Mesothelial cell of epicardium (in vitro differentiated cells): ENCODE data around the gene RAMP3. TPM values are rescaled to one million over a fixed set of nuclear protein-coding genes. Genes with fewer than 3 reads are reported as not detected.

Experiments
- DNase-seq, 2 experiments: peaks; one replicate each; pipeline ENCODE4 v3.0.0; 2021; ENCODE audit warnings: low spot score in 2 of 2; ENCODE audit not compliant: unreplicated experiment in 2 of 2
- H3K27ac Mint-ChIP-seq: 2 replicates; pipeline ENCODE4 v1.8.0; 2021; ENCODE audit warnings: mixed read lengths
- H3K27me3 Mint-ChIP-seq: 2 replicates; pipeline ENCODE4 v1.8.0; 2021; ENCODE audit warnings: low read depth, mixed read lengths
- H3K36me3 Mint-ChIP-seq: 2 replicates; pipeline ENCODE4 v1.8.0; 2021; ENCODE audit warnings: mixed read lengths
- H3K4me1 Mint-ChIP-seq: 2 replicates; pipeline ENCODE4 v1.8.0; 2021; ENCODE audit warnings: mixed read lengths
- H3K4me3 Mint-ChIP-seq: 2 replicates; pipeline ENCODE4 v1.8.0; 2021; ENCODE audit warnings: mild to moderate bottlenecking, moderate library complexity, mixed read lengths
- H3K9me3 Mint-ChIP-seq: 2 replicates; pipeline ENCODE4 v1.8.0; 2021; ENCODE audit warnings: mixed read lengths
- CTCF ChIP-seq: fragments of 200-600 bp; sonication (generic); IDR thresholded peaks from one replicate; pipeline ENCODE4 v1.5.0; 2021; ENCODE audit warnings: antibody characterized with exemption; ENCODE audit not compliant: unreplicated experiment
- total RNA-seq: library from RNA; stranded (reverse); gene quantifications from 3 replicates; pipeline ENCODE4 v1.2.1, GENCODE V29; 2021

RAMP3 gene
- total RNA-seq, 1 donor from 2014 or later = not detected

- H3K36me3 Mint-ChIP-seq = no peaks in the 10 kb centered on the region
- no peak for TF ChIP-seq CTCF
- DNase-seq = no peak
- H3K9me3 Mint-ChIP-seq = no peaks in the 10 kb centered on the region
- H3K27ac Mint-ChIP-seq = no peak overlapping the region
- no peaks in the 10 kb centered on the region for H3K4me1 Mint-ChIP-seq
- peaks cover 12% of the 10 kb centered on the region for H3K27me3 Mint-ChIP-seq
- H3K4me3 Mint-ChIP-seq = no peak overlapping the region
Observed at GRCh38 chr7:45133352-45133751, 24.2 kb upstream of the RAMP3 start.

- H3K27ac Mint-ChIP-seq = no peak overlapping the region
- peaks cover 12% of the 10 kb centered on the region for H3K27me3 Mint-ChIP-seq
- no peak for TF ChIP-seq CTCF
- DNase-seq = no peak
- no peak overlapping the region for H3K4me3 Mint-ChIP-seq
- no peaks in the 10 kb centered on the region for H3K9me3 Mint-ChIP-seq
- no peaks in the 10 kb centered on the region for H3K4me1 Mint-ChIP-seq
- no peaks in the 10 kb centered on the region for H3K36me3 Mint-ChIP-seq
Observed at GRCh38 chr7:45133877-45134276, 23.7 kb upstream of the RAMP3 start.

GRCh38 chr7:45136106-45137060 is 21.2 kb upstream of the RAMP3 start:
- TF ChIP-seq CTCF = peak; percentile 83
- H3K27ac Mint-ChIP-seq = no peak overlapping the region

GRCh38 chr7:45138433-45139267 is 18.9 kb upstream of the RAMP3 start:
- TF ChIP-seq CTCF = no peak

More at GRCh38 chr7:45136106-45137060, 21.2 kb upstream of the RAMP3 start:
- Mint-ChIP-seq H3K4me1 (no peaks in the 10 kb centered on the region), H3K27me3 (peaks cover 13% of the 10 kb centered on the region), H3K4me3 (no peak overlapping the region), H3K9me3 (no peaks in the 10 kb centered on the region), H3K36me3 (no peaks in the 10 kb centered on the region)
- DNase-seq = peak in 1 of 2 experiments; percentile 64

GRCh38 chr7:45140827-45141226 is 16.8 kb upstream of the RAMP3 start:
- peaks cover 19% of the 10 kb centered on the region for H3K27me3 Mint-ChIP-seq
- no peak overlapping the region for H3K4me3 Mint-ChIP-seq
- H3K9me3 Mint-ChIP-seq = no peaks in the 10 kb centered on the region
- no peak for DNase-seq
- H3K4me1 Mint-ChIP-seq = no peaks in the 10 kb centered on the region
- TF ChIP-seq CTCF = no peak
- H3K36me3 Mint-ChIP-seq = no peaks in the 10 kb centered on the region
- no peak overlapping the region for H3K27ac Mint-ChIP-seq

More at GRCh38 chr7:45138433-45139267, 18.9 kb upstream of the RAMP3 start:
- no peaks in the 10 kb centered on the region for H3K36me3 Mint-ChIP-seq
- H3K4me1 Mint-ChIP-seq = no peaks in the 10 kb centered on the region
- H3K4me3 Mint-ChIP-seq = no peak overlapping the region
- H3K27me3 Mint-ChIP-seq = peaks cover 13% of the 10 kb centered on the region
- H3K9me3 Mint-ChIP-seq = no peaks in the 10 kb centered on the region
- no peak for DNase-seq
- H3K27ac Mint-ChIP-seq = no peak overlapping the region
